Measurements from ENCODE around the gene KDM1A. TPM values are rescaled to one million over a fixed set of nuclear protein-coding genes. Genes with fewer than 3 reads are reported as not detected.
"Not testable (repeated sequence)": the region's sequence is repeated elsewhere in the genome, so short reads cannot be mapped to it uniquely, and the experiment has no call there.

Gene KDM1A
- polyA plus RNA-seq, 3 donors from 2014 or later, result 28.8 to 45.3 (median 45.0) TPM

DNA sequence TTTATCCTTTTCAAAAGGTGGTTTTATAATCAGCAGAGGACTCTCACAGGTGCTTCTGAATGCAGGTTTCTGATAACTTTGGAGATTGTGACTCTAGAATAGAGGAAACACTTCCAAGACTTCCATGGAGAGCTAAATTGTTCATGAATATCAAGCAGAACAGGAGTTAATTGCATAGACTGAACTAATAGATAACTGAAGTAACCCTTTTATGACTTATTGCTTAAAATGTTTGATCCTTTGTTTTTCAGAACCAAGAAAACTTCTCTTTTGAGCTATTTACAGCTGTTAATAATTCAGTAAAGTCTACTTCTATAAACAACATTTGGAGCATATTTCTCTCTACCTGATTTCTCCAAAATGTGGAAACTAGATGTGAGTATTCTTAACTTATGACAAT lies 23.5 kb upstream of the KDM1A start:
- Mint-ChIP-seq H3K4me3 (no peak overlapping the region), H3K4me1 (no peaks in the 10 kb centered on the region), H3K9me3 (no peaks in the 10 kb centered on the region), H3K27me3 (ENCODE audit: low read depth in 3 of 3) (peaks cover 0 to 3% (median 0%) of the 10 kb centered on the region in 3 donors), H3K27ac (no peak overlapping the region), H3K36me3 (peaks cover 0 to 3% (median 3%) of the 10 kb centered on the region in 3 donors)
- DNase-seq, result no peak

DNA sequence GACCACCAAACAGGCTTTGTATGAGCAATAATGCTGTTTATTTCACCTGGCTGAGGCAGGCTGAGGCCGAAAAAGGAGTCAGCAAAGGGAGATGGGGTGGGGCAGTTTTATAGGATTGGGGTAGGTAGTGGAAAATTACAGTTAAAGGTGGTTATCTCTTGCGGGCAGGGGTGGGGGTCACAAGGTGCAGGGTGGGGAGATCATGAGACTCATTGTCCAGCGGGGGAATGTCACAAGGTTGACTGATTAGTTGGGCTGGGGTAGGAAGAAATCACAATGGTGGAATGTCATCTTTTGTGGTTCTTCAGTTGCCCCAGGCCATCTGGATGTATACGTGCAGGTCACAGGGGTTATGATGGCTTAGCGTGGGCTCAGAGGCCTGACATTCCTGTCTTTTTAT lies 21.7 kb upstream of the KDM1A start:
- H3K9me3 Mint-ChIP-seq; H3K4me1 Mint-ChIP-seq; DNase-seq; H3K4me3 Mint-ChIP-seq; H3K36me3 Mint-ChIP-seq; H3K27me3 Mint-ChIP-seq (ENCODE audit: low read depth in 3 of 3); H3K27ac Mint-ChIP-seq: not testable (repeated sequence)

DNA sequence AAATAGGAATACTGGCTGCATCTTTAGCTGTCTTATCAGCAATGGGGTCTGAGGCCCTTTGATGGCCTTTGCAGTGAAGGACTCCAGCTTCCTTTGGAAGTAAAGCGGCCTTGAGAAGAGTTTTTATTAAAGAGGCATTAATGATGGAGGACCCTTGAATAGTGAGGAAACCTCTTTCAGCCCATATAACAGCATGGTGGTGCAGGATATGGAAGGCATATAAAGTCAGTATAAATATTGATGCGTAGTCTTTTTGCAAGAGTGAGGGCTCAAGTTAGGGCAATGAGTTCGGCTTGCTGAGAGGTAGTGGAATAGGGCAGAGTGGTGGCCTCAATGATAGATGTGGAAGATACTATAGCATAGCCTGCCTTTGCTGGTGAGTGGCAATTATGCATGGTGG lies 19.1 kb upstream of the KDM1A start:
- H3K27me3 Mint-ChIP-seq (ENCODE audit: low read depth in 3 of 3); H3K9me3 Mint-ChIP-seq; H3K4me3 Mint-ChIP-seq; H3K27ac Mint-ChIP-seq; H3K36me3 Mint-ChIP-seq; DNase-seq; H3K4me1 Mint-ChIP-seq: not testable (repeated sequence)

DNA sequence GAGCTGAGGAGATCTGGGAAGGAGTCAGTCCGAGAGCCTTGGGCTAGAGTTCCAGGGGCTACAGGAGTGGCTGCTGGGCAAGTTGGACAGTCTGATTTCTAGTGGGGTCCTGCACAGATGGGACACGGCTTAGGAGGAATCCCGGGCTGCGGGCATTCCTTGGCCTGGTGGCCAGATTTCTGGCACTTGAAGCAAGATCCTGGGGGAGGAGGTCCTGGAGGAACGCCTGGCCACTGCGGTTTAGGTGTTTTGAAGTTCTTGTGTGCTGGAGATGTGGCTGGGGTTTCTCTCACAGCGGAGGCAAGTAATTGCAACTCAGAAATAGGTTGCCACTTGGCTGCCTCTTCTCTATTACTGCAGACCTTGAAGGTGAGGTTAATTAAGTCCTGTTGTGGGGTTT lies 17.1 kb upstream of the KDM1A start:
- H3K36me3 Mint-ChIP-seq; H3K4me3 Mint-ChIP-seq; H3K9me3 Mint-ChIP-seq; H3K27me3 Mint-ChIP-seq (ENCODE audit: low read depth in 3 of 3); H3K4me1 Mint-ChIP-seq; DNase-seq; H3K27ac Mint-ChIP-seq: not testable (repeated sequence)

DNA sequence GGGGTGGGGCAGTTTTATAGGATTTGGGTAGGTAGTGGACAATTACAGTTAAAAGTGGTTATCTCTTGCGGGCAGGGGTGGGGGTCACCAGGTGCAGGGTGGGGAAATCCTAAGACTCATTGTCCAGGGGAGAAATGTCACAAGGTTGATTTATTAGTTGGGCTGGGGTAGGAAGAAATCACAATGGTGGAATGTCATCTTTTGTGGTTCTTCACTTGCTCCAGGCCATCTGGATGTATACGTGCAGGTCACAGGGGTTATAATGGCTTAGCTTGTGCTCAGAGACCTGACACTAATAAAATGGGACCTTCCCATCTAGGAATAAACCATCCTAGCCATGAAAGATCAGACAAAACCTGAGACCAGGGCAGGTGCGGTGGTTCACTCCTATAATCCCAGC lies 15.2 kb upstream of the KDM1A start:
- Mint-ChIP-seq H3K27me3 (ENCODE audit: low read depth in 3 of 3) (peaks cover 0 to 5% (median 3%) of the 10 kb centered on the region in 3 donors), H3K4me1 (no peaks in the 10 kb centered on the region), H3K9me3 (no peaks in the 10 kb centered on the region), H3K36me3 (no peaks in the 10 kb centered on the region), H3K27ac (no peak overlapping the region), H3K4me3 (no peak overlapping the region)
- DNase-seq, result no peak

DNA sequence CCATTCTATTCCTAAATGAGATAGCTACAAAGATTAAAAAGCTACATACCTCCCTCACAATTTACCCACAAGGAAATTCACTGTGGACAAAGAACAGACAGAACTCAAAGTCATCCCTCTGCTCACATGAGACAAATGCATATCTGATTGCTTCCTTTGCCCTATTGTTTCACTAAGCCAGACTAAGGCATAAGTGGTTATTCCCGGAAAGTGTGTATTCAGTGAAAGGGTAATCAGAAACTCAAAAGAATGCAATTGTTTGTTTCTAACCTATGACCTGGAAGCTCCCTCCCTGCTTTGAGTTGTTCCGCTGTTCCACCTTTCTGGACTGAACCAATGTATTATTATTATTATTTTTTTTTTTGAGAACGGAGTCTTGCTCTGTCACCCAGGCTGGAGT lies 14.5 kb upstream of the KDM1A start:
- H3K4me3 Mint-ChIP-seq; H3K27ac Mint-ChIP-seq; H3K9me3 Mint-ChIP-seq; H3K27me3 Mint-ChIP-seq (ENCODE audit: low read depth in 3 of 3); H3K4me1 Mint-ChIP-seq; H3K36me3 Mint-ChIP-seq; DNase-seq: not testable (repeated sequence)

DNA sequence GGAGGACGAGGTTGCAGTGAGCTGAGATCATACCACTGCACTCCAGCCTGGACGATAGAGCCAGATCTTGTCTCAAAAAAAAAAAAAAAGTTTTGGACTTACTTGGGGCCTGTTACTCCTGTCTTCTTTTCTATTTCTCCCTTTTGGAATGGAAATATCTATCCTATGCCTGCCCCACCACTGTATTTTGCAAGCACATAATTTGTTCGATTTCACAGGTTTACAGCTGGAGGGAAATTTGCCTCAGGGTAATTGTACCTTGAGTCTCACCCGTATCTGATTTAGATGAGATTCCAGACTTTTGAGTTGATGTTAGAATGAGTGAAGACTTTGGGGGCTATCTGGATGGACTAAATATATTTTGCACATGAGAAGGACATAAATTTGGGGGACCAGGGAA lies 12.2 kb upstream of the KDM1A start:
- no peaks in the 10 kb centered on the region for H3K9me3 Mint-ChIP-seq
- DNase-seq, result no peak
- H3K4me3 Mint-ChIP-seq, result no peak overlapping the region
- peaks cover 2 to 5% (median 3%) of the 10 kb centered on the region in 3 donors for H3K27me3 Mint-ChIP-seq (ENCODE audit: low read depth in 3 of 3)
- H3K4me1 Mint-ChIP-seq, result no peaks in the 10 kb centered on the region
- H3K36me3 Mint-ChIP-seq, result no peaks in the 10 kb centered on the region
- H3K27ac Mint-ChIP-seq, result no peak overlapping the region

DNA sequence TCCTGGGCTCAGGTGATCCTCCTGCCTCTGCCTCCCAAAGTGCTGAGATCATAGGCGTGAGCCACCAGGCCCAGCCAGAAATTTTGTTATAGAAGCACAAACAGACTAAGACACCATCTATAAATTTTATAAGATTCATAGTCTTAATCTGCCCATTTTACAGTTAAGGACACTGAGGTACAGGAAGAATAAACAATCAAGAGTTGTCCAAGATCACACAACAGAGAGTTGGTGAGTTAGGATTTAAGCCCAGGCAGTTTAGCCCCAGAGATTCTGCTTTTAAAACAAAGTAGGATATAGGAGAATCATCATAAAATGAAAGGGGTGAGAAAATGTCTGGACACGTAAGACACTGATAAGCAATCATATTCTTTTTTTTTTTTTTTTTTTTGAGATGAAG lies 10.4 kb upstream of the KDM1A start:
- Mint-ChIP-seq H3K9me3 (no peaks in the 10 kb centered on the region), H3K27ac (no peak overlapping the region), H3K27me3 (ENCODE audit: low read depth in 3 of 3) (peaks cover 2 to 9% (median 3%) of the 10 kb centered on the region in 3 donors), H3K4me3 (no peak overlapping the region), H3K4me1 (no peaks in the 10 kb centered on the region), H3K36me3 (no peaks in the 10 kb centered on the region)
- DNase-seq, result no peak

DNA sequence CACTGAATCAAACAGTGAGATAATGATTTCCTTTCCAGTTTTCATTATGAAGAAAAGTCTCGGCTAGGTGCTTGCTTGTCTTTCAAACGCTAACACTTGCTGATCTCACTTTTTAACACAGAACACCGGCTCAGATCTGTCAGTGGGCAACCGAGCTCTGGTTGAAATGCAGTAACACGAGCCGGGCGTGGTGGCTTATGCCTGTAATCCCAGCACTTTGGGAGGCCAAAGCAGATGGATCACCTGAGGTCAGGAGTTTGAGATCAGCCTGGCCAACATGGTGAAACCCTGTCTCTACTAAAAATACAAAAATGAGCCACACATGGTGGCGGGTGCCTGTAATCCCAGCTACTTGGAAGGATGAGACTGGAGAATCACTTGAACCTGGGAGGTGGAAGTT lies 9.2 kb upstream of the KDM1A start:
- not testable (repeated sequence) for H3K9me3 Mint-ChIP-seq; DNase-seq; H3K27me3 Mint-ChIP-seq (ENCODE audit: low read depth in 3 of 3); H3K36me3 Mint-ChIP-seq; H3K4me1 Mint-ChIP-seq; H3K4me3 Mint-ChIP-seq; H3K27ac Mint-ChIP-seq

DNA sequence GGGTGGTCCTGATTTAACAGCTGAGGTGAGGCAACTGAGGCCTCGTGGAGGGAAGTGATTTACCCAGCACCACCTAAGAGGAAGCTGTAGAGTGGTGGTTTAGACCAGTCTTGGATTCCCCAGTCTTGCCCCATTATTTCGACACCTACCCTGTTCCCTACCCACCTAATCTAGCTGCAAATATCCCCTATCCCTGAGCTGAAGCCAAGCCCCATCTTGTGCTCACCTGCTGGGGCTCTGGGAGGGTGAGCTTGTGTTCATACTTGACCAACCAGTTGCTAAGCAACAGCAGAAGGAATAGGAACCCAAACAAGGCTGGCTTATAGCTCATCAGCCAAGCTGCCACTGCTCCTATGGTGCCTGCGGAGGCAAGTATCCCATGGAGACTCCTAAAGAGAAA lies 5.6 kb upstream of the KDM1A start:
- peaks cover 0 to 7% (median 2%) of the 10 kb centered on the region in 3 donors for H3K27me3 Mint-ChIP-seq (ENCODE audit: low read depth in 3 of 3)
- no peak for DNase-seq
- no peak overlapping the region for H3K4me3 Mint-ChIP-seq
- H3K9me3 Mint-ChIP-seq, result no peaks in the 10 kb centered on the region
- H3K36me3 Mint-ChIP-seq, result no peaks in the 10 kb centered on the region
- peaks cover 7% of the 10 kb centered on the region in 2 donors for H3K4me1 Mint-ChIP-seq
- no peak overlapping the region for H3K27ac Mint-ChIP-seq

DNA sequence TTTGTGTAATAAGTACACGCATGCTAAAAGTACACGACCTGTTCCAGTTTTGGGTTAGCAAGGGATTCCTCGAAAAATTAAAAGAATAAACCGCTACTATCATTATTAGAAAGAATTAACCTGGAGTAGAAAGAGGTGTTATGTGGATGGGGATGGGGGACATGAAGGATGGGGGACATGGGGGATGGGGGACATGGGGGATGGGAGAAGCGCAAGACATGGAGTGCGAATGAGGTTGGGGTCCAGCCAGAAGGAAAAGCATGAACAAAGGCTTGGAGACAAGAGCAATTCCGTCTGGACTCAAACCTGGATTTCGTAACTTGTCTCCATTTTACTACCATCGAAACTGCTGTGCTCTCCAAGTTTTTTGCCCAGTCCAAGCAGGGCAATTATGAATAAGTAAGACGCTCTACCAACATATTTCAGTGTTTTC lies 591 bp upstream of the KDM1A start:
- H3K27me3 Mint-ChIP-seq (ENCODE audit: low read depth in 3 of 3), result peaks cover 0 to 4% (median 0%) of the 10 kb centered on the region in 3 donors
- H3K27ac Mint-ChIP-seq, result peak overlapping the region; percentile 79 to 98 (median 92)
- DNase-seq, result no peak
- peak overlapping the region; percentile 89 to 100 (median 97) for H3K4me3 Mint-ChIP-seq
- no peaks in the 10 kb centered on the region for H3K9me3 Mint-ChIP-seq
- peaks cover 34 to 44% of the 10 kb centered on the region in 2 donors for H3K4me1 Mint-ChIP-seq
- H3K36me3 Mint-ChIP-seq, result peaks cover 0 to 7% (median 5%) of the 10 kb centered on the region in 3 donors

DNA sequence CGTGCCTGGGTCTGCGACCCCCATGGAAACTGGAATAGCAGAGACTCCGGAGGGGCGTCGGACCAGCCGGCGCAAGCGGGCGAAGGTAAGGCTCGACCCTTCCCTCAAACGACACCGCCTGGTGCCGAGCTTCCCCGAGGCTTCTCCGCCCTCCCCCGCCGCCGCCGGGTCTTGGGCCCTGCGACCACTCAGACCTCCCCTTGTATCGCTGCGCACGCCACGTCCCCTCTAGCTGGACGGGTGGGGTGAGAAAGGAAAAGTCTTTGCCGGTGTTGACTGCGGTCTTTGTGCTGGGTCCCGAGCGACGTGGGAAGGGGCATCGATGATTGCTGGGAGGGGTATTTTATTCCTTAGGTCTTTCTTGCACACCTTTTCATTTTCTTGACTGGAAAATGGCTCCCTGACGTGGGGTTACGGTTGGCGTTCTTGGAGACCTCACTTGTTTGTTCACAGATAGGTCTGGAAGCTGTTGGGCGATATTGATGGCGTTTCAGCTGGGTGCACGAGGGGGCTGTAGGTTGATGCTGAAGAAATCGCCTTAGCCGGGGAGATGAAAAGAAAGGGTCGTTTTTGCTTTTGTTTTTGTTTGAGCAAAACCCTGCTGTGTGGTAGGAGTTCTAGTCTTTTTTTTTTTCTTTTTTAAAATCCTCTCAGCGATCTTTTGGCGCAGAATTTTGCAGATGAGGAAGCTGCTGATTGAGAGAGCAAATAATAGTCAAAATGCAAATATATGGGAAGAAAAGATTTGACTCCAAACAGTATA lies 776 bp downstream of the KDM1A start:
- Mint-ChIP-seq H3K9me3 (no peaks in the 10 kb centered on the region), H3K27me3 (ENCODE audit: low read depth in 3 of 3) (peaks cover 0 to 4% (median 0%) of the 10 kb centered on the region in 3 donors), H3K4me1 (peaks cover 38 to 55% of the 10 kb centered on the region in 2 donors), H3K36me3 (peaks cover 0 to 7% (median 5%) of the 10 kb centered on the region in 3 donors), H3K4me3 (peak overlapping the region; percentile 91 to 98 (median 97)), H3K27ac (peak overlapping the region; percentile 79 to 94 (median 88))
- peak; percentile 7 to 12 (median 9) for DNase-seq

DNA sequence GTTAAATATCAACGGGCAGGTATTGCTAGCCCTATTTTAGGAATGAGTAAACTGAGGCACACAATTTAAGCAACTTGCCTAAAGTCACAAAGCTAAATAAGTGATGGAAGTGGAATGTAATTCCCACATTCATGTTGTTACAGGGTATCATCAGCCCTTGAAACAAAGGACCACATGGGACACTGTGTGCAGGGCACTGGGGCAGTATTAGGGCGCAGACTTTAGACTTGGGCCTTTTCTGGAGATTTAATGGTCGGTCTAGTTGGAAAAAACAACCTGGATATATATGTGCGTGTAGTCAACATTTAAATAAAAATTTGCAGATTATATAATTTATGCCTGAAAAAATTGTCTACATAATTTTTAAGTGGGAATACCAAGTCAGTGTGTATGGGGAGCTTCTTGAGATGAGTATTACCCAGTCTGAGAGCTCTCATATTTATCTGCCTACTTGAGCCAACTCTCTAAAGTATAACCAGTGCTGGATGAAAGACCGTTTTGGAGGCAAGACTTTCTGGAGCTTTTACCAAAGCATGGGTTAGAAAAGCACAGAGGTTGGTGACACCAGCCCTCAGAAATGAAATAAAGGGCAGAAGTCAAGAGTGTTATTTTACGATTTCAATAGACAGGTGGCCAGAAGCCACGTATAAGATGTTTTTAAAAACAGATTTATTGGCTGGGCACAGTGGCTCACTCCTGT lies 1.6 kb downstream of the KDM1A start:
- H3K4me1 Mint-ChIP-seq, result peaks cover 38 to 56% of the 10 kb centered on the region in 2 donors
- DNase-seq, result no peak
- H3K27me3 Mint-ChIP-seq (ENCODE audit: low read depth in 3 of 3), result peaks cover 0 to 4% (median 0%) of the 10 kb centered on the region in 3 donors
- H3K4me3 Mint-ChIP-seq, result peak overlapping the region; percentile 91 to 98 (median 97)
- H3K36me3 Mint-ChIP-seq, result peaks cover 0 to 7% (median 5%) of the 10 kb centered on the region in 3 donors
- no peaks in the 10 kb centered on the region for H3K9me3 Mint-ChIP-seq
- H3K27ac Mint-ChIP-seq, result peak overlapping the region; percentile 79 to 94 (median 88)

DNA sequence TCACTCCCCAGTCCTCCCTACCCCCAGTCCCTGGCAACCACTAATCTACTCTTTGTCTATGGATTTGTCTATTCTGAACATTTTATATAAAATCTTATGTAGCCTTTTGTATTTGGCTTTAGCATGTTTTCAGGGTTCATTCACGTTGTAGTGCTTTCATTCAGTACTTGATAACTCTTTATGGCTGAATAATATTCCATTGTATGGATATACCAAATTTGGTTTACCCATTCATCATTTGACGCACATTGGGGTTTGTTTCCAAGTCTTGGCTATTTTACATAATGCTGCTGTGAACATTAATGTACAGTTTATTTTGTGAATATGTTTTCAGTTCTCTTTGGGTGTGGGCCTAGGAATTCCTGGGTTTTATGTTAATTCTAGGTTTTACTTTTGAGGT lies 2.6 kb downstream of the KDM1A start:
- DNase-seq, result no peak
- Mint-ChIP-seq H3K9me3 (no peaks in the 10 kb centered on the region), H3K4me3 (peak overlapping the region; percentile 8 to 38 (median 24))

More for the DNA sequence above, 2.6 kb downstream of the KDM1A start:
- Mint-ChIP-seq H3K27ac (peak overlapping the region in 2 of 6 donors; percentile 11 to 15), H3K27me3 (ENCODE audit: low read depth in 3 of 3) (peaks cover 0 to 4% (median 0%) of the 10 kb centered on the region in 3 donors), H3K4me1 (peaks cover 42 to 56% of the 10 kb centered on the region in 2 donors), H3K36me3 (peaks cover 0 to 7% (median 5%) of the 10 kb centered on the region in 3 donors)
